HepG2 (cell line): ENCODE data around the gene LDB3. TPM values are rescaled to one million over a fixed set of nuclear protein-coding genes. Genes with fewer than 3 reads are reported as not detected.

ENCODE experiments used
- ATAC-seq: fragments of 200-7000 bp; cut with Tn5 transposase; 3 replicates; pipeline ENCODE4 v1.9.1; 2020; ENCODE audit warnings: mild to moderate bottlenecking, moderate library complexity
- BruUV-seq: library from RNA; stranded (reverse); fragments of 400-500 nt; replicated peaks from 2 replicates; lab custom pipeline; 2021; lab: Mats Ljungman, UMichigan
- CTCF ChIA-PET: fragments of 300-600 bp; formaldehyde crosslinking; extraction: SDS; loops from one replicate; lab custom pipeline; 2021; ENCODE audit warnings: low total read pairs, inconsistent platforms, low intra/inter-chr PET ratio; lab: Yijun Ruan, JAX
- POLR2A ChIA-PET: fragments of 350-600 bp; sonication (Branson Sonifier 250); formaldehyde crosslinking; loops from one replicate; lab custom pipeline; 2020; ENCODE audit warnings: antibody characterized with exemption, inconsistent platforms; lab: Yijun Ruan, JAX
- DNase-seq: peaks from one replicate; pipeline ENCODE4 v3.0.0-alpha.2; 2015; ENCODE audit warnings: low spot score
- FAIRE-seq: peaks from 3 replicates; lab custom pipeline; 2011; peaks lifted over from hg19 to GRCh38; lab: Jason Lieb, UNC
- H2AFZ ChIP-seq: one replicate; pipeline ENCODE4 v1.6.1; 2011; ENCODE audit warnings: low read length, inconsistent platforms
- H3K27ac ChIP-seq: fragments of 300-600 bp; 3 replicates; pipeline ENCODE4 v1.8.0; 2011; ENCODE audit warnings: mixed run types, mild to moderate bottlenecking, mixed read lengths, low read length, inconsistent platforms; ENCODE audit not compliant: insufficient read depth; ENCODE audit errors: extremely low read length
- H3K27me3 ChIP-seq, 2 experiments: fragments of 200-600 bp in 1 of 2; 2 replicates in 1 of 2; 3 replicates in 1 of 2; pipeline versions ENCODE4 v1.6.0 to v1.8.0; 2011; ENCODE audit warnings: low read length in 2 of 2, mild to moderate bottlenecking in 2 of 2, moderate library complexity in 2 of 2, inconsistent platforms in 1 of 2; ENCODE audit not compliant: insufficient read depth in 2 of 2, control insufficient read depth in 1 of 2
- H3K36me3 ChIP-seq, 2 experiments: fragments of 200-600 bp in 1 of 2; replicated peaks in 1 of 2; 2 replicates in 1 of 2; 3 replicates in 1 of 2; pipeline versions ENCODE4 v1.5.1 to v1.8.0; 2011; ENCODE audit warnings: low read length in 2 of 2, inconsistent platforms in 1 of 2; ENCODE audit not compliant: insufficient read depth in 2 of 2, control insufficient read depth in 1 of 2
- H3K4me1 ChIP-seq: 2 replicates; pipeline ENCODE4 v1.5.1; 2012; ENCODE audit warnings: low read length, inconsistent platforms; ENCODE audit not compliant: insufficient read depth
- H3K4me2 ChIP-seq: 2 replicates; pipeline ENCODE4 v1.6.0; 2011; ENCODE audit warnings: low read depth, low read length, inconsistent platforms
- H3K4me3 ChIP-seq, 3 experiments: fragments of 200-600 bp in 1 of 3; sonication (generic), shearing (Covaris generic) in 1 of 3; replicated peaks in 1 of 3; 2 replicates each; pipeline ENCODE4 v1.5.1; 2011 to 2016; ENCODE audit warnings: low read length in 3 of 3, inconsistent platforms in 2 of 3, low read depth in 2 of 3, mild to moderate bottlenecking in 2 of 3, control low read depth in 1 of 3, mixed read lengths in 1 of 3; ENCODE audit not compliant: insufficient read depth in 1 of 3
- H3K79me2 ChIP-seq: one replicate; pipeline ENCODE4 v1.6.1; 2011; ENCODE audit warnings: low read length, inconsistent platforms; ENCODE audit not compliant: insufficient read depth
- H3K9ac ChIP-seq: 2 replicates; pipeline ENCODE4 v1.6.0; 2011; ENCODE audit warnings: mild to moderate bottlenecking, low read depth, low read length, inconsistent platforms; ENCODE audit not compliant: insufficient read depth
- H3K9me3 ChIP-seq: 2 replicates; pipeline ENCODE4 v1.5.1; 2012; ENCODE audit warnings: mild to moderate bottlenecking, low read length
- H4K20me1 ChIP-seq: 2 replicates; pipeline ENCODE4 v1.6.0; 2011; ENCODE audit warnings: inconsistent platforms, mild to moderate bottlenecking, low read length, moderate library complexity; ENCODE audit not compliant: insufficient read depth
- ASH2L ChIP-seq: fragments of 300-600, 200-600 bp; sonication (generic); IDR thresholded peaks from 2 replicates; pipeline ENCODE4 v1.7.0; 2017; ENCODE audit warnings: low read depth, mild to moderate bottlenecking, moderate library complexity, mixed read lengths, low read length; ENCODE audit not compliant: insufficient read length
- ATM ChIP-seq: fragments of 450-650 bp; IDR thresholded peaks from 2 replicates; pipeline ENCODE4 v1.7.1; 2017; ENCODE audit warnings: mild to moderate bottlenecking, borderline replicate concordance
- EEA1 ChIP-seq: sonication (generic); formaldehyde crosslinking; IDR thresholded peaks from 2 replicates; pipeline ENCODE4 v1.5.1; 2020; ENCODE audit warnings: mild to moderate bottlenecking, missing genetic modification reagents, borderline replicate concordance
- FOXA1 ChIP-seq, 2 experiments: fragments of 450-650 bp in 1 of 2; sonication (generic) in 1 of 2; formaldehyde crosslinking in 1 of 2; IDR thresholded peaks; 2 replicates each; pipeline versions ENCODE4 v1.4.0 to v1.6.1; 2016 to 2020; ENCODE audit warnings: missing genetic modification reagents in 1 of 2
- GTF2F1 ChIP-seq: fragments of 150-350 bp; IDR thresholded peaks from 2 replicates; pipeline ENCODE4 v1.6.1; 2014; ENCODE audit warnings: low read length
- PHB2 ChIP-seq: fragments of 450-650 bp; IDR thresholded peaks from 2 replicates; pipeline ENCODE4 v1.6.1; 2018; ENCODE audit not compliant: partially characterized antibody
- TOE1 ChIP-seq: sonication (generic); formaldehyde crosslinking; IDR thresholded peaks from 2 replicates; pipeline ENCODE4 v1.4.0; 2020; ENCODE audit warnings: mild to moderate bottlenecking, missing genetic modification reagents
- ZNF207 ChIP-seq: fragments of 450-650 bp; IDR thresholded peaks from 2 replicates; pipeline ENCODE4 v1.6.1; 2016; ENCODE audit warnings: antibody characterized with exemption, borderline replicate concordance
- ZNF256 ChIP-seq: sonication (generic); formaldehyde crosslinking; conservative IDR thresholded peaks from 2 replicates; pipeline ENCODE4 v1.4.0; 2020; ENCODE audit warnings: missing genetic modification reagents
- ZNF296 ChIP-seq: sonication (generic); formaldehyde crosslinking; conservative IDR thresholded peaks from 2 replicates; pipeline ENCODE4 v1.5.0; 2020; ENCODE audit warnings: mild to moderate bottlenecking, missing genetic modification reagents
- ZNF34 ChIP-seq: sonication (generic); formaldehyde crosslinking; IDR thresholded peaks from 2 replicates; pipeline ENCODE4 v1.4.0; 2020; ENCODE audit warnings: mild to moderate bottlenecking, missing genetic modification reagents, borderline replicate concordance
- ZNF557 ChIP-seq: sonication (generic); formaldehyde crosslinking; IDR thresholded peaks from 2 replicates; pipeline ENCODE4 v1.4.0; 2020; ENCODE audit warnings: missing genetic modification reagents
- ZNF572 ChIP-seq: sonication (generic); formaldehyde crosslinking; IDR thresholded peaks from 2 replicates; pipeline ENCODE4 v1.5.1; 2020; ENCODE audit warnings: mild to moderate bottlenecking, missing genetic modification reagents
- ZNF670 ChIP-seq: sonication (generic); formaldehyde crosslinking; IDR thresholded peaks from 2 replicates; pipeline ENCODE4 v1.8.0; 2022; ENCODE audit warnings: mild to moderate bottlenecking, missing genetic modification reagents, borderline replicate concordance
- WGBS: methylation state at CpG from one replicate; pipeline ENCODE4 v1.1.6; 2017; ENCODE audit warnings: low lambda C conversion rate; 5-methylcytosine and 5-hydroxymethylcytosine counted together
- in situ Hi-C: cut with HindIII; loops from 2 replicates; pipeline ENCODE4 v1.10.0; 2017; ENCODE audit warnings: low pct_unique_long_range_greater_than_20kb; ENCODE audit not compliant: extremely low pct_ligation_motif_present
- intact Hi-C: fragments of 100-400 bp; cut with micrococcal nuclease; formaldehyde crosslinking; loops from one replicate; pipeline ENCODE4 v1.10.0; 2022; ENCODE audit not compliant: unreplicated experiment
- polyA plus RNA-seq, 8 experiments: library from polyadenylated mRNA; depleted of rRNA in 3 of 8; stranded (reverse) in 7 of 8; unstranded in 1 of 8; fragments of >200 nt; fragmentation: Illumina TruSeq in 4 of 8; extraction: Trizol in 4 of 8; gene quantifications; 2 replicates each; pipeline versions ENCODE4 v1.2.1 to v1.2.3, GENCODE V29; 2011 to 2016; ENCODE audit warnings: low read depth in 4 of 8, missing spikeins in 1 of 8, mixed read lengths in 1 of 8; ENCODE audit not compliant: insufficient read depth in 1 of 8
- total RNA-seq, 5 experiments: library from RNA; depleted of rRNA; stranded (reverse); fragments of >200 nt; fragmentation: Illumina TruSeq; extraction: Trizol; gene quantifications; 2 replicates each; pipeline ENCODE4 v1.2.3, GENCODE V29; 2016; ENCODE audit warnings: low read depth in 1 of 5
- TF ChIP-seq, protein P1 (sequence below): IDR thresholded peaks from 2 replicates; pipeline ENCODE4 v1.6.1; 2016; ENCODE audit warnings: control low read depth
- TF ChIP-seq, protein P2 (sequence below): sonication (generic); formaldehyde crosslinking; IDR thresholded peaks from 2 replicates; pipeline ENCODE4 v1.4.0; 2020; ENCODE audit warnings: mild to moderate bottlenecking, missing genetic modification reagents
- TF ChIP-seq, protein P3 (sequence below): sonication (generic); formaldehyde crosslinking; IDR thresholded peaks from 2 replicates; pipeline ENCODE4 v1.4.0; 2020; ENCODE audit warnings: missing genetic modification reagents; ENCODE audit errors: not compliant biosample characterization

The LDB3 gene
- total and polyA plus RNA-seq, 2 of the 13 experiments (the other 11 are each of a cell fraction or from before 2014, with no cell fraction given): not detected

- Histone ChIP-seq H3K79me2 (no peaks in the 10 kb centered on the region), H3K9ac (no peak overlapping the region), H3K27ac (no peak overlapping the region), H3K4me3 (no peak overlapping the region), H3K36me3 (no peaks in the 10 kb centered on the region), H4K20me1 (no peaks in the 10 kb centered on the region), H3K9me3 (no peaks in the 10 kb centered on the region), H3K4me2 (no peak overlapping the region), H2AFZ (no peak overlapping the region), H3K4me1 (peaks cover 5% of the 10 kb centered on the region; the same call in 1 of the 2 replicates), H3K27me3 (peaks cover 0 to 3% of the 10 kb centered on the region in 2 experiments; a peak in 2 of 5 replicates)
- TF ChIP-seq, protein P1, sequence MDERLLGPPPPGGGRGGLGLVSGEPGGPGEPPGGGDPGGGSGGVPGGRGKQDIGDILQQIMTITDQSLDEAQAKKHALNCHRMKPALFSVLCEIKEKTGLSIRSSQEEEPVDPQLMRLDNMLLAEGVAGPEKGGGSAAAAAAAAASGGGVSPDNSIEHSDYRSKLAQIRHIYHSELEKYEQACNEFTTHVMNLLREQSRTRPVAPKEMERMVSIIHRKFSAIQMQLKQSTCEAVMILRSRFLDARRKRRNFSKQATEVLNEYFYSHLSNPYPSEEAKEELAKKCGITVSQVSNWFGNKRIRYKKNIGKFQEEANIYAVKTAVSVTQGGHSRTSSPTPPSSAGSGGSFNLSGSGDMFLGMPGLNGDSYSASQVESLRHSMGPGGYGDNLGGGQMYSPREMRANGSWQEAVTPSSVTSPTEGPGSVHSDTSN (CRISPR knock-in tag): no peak
- TF ChIP-seq, protein P2, sequence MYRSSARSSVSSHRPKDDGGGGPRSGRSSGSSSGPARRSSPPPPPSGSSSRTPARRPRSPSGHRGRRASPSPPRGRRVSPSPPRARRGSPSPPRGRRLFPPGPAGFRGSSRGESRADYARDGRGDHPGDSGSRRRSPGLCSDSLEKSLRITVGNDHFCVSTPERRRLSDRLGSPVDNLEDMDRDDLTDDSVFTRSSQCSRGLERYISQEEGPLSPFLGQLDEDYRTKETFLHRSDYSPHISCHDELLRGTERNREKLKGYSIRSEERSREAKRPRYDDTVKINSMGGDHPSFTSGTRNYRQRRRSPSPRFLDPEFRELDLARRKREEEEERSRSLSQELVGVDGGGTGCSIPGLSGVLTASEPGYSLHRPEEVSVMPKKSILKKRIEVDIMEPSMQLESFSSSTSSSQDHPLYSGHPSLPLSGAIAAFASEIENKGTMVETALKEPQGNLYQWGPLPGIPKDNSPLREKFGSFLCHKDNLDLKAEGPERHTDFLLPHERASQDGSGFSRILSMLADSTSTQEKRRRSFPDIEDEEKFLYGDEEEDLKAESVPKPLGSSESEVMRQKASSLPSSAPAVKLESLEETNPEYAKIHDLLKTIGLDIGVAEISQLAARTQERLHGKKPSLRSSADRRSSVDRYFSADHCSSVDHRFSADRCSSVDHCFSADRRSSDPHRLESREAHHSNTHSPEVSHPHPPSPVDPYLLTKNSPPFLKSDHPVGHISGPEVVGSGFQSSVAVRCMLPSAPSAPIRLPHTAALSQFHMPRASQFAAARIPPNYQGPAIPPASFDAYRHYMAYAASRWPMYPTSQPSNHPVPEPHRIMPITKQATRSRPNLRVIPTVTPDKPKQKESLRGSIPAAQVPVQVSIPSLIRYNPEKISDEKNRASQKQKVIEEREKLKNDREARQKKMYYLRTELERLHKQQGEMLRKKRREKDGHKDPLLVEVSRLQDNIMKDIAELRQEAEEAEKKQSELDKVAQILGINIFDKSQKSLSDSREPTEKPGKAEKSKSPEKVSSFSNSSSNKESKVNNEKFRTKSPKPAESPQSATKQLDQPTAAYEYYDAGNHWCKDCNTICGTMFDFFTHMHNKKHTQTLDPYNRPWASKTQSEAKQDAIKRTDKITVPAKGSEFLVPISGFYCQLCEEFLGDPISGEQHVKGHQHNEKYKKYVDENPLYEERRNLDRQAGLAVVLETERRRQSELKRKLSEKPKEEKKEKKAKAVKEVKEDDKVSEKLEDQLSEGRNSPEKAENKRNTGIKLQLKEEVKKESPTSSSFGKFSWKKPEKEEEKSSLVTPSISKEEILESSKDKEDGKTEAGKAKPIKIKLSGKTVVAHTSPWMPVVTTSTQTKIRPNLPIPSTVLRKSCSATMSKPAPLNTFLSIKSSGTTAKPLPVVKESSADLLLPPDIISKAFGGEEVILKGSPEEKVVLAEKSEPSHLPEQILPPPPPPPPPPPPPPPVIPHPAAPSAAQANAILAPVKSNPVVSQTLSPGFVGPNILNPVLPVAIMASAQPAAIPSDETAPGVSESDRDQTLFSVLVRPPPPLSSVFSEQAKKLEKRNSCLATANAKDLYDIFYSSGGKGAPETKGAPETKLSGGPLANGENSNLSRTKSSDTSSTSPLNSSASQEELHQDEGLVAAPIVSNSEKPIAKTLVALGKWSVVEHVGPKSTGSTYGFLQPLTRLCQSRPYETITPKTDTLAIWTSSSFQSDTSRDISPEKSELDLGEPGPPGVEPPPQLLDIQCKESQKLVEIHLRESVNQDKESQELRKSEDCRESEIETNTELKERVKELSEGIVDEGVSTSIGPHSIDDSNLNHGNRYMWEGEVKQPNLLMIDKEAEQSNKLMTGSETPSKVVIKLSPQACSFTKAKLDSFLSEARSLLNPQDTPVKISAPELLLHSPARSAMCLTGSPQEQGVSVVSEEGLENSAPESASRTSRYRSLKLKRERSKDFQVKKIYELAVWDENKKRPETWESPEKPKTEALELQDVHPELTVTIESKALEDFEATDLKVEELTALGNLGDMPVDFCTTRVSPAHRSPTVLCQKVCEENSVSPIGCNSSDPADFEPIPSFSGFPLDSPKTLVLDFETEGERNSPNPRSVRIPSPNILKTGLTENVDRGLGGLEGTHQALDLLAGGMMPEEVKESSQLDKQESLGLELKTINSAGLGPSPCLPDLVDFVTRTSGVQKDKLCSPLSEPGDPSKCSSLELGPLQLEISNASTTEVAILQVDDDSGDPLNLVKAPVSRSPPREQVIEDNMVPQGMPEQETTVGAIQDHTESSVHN (CRISPR knock-in tag): no peak
- TF ChIP-seq FOXA1 (IDR thresholded peaks at IDR 0.05) (no peak), FOXA1 (CRISPR knock-in tag; IDR thresholded peaks at IDR 0.05) (no peak), ATM (no peak), ZNF557 (CRISPR knock-in tag) (no peak), ZNF296 (CRISPR knock-in tag) (no peak), GTF2F1 (no peak), TOE1 (CRISPR knock-in tag) (no peak), ZNF256 (CRISPR knock-in tag) (no peak), EEA1 (CRISPR knock-in tag) (no peak), ZNF670 (CRISPR knock-in tag) (no peak), ZNF572 (CRISPR knock-in tag) (no peak), ASH2L (no peak), ZNF207 (no peak), ZNF34 (no peak), PHB2 (no peak)
- TF ChIP-seq, protein P3, sequence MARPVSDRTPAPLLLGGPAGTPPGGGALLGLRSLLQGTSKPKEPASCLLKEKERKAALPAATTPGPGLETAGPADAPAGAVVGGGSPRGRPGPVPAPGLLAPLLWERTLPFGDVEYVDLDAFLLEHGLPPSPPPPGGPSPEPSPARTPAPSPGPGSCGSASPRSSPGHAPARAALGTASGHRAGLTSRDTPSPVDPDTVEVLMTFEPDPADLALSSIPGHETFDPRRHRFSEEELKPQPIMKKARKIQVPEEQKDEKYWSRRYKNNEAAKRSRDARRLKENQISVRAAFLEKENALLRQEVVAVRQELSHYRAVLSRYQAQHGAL: no peak
- intact Hi-C loops: no loop called here
- ChIA-PET POLR2A (no interaction called here), CTCF (no interaction called here)
- 56% methylated on average over 2 of the region's 2 CpGs for WGBS
- DNase-seq: no peak
- in situ Hi-C loops: no loop called here
- BruUV-seq: no TSS peak
- ATAC-seq: no peak
- no peak for FAIRE-seq
These were observed 37.6 kb downstream of the LDB3 start for GRCh38 chr10:86705905-86706304.
